ENCODE measurements around the gene ACTL9. TPM values are rescaled to one million over a fixed set of nuclear protein-coding genes. Genes with fewer than 3 reads are reported as not detected.
"Not testable (repeated sequence)": the region's sequence is repeated elsewhere in the genome, so short reads cannot be mapped to it uniquely, and the experiment has no call there.

The ACTL9 gene
- polyA plus RNA-seq, 2 donors, result not detected

DNA sequence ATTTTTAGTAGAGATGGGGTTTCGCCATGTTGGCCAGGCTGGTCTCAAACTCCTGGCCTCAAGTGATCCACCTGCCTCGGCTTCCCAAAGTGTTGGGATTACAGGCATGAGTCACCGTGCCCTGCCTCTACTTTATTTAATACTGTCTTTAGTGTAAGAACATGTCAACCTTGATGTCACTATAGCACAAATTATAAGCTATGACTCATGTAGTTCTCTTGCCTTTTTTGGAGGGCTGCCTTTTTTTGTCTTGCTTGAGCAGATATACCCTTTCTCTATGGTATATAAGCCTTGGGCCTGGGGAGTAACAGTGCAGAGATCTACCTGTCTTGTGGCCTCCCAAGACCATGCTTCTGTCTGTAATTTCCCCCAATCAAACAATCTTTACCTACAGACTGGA, 6.7 kb upstream of the ACTL9 start:
- not testable (repeated sequence) for H3K36me3 ChIP-seq (ENCODE audit: control insufficient read depth in 2 of 2, insufficient read depth in 2 of 2, low read length in 1 of 2); H3K27me3 ChIP-seq (ENCODE audit: control insufficient read depth in 1 of 2, insufficient read depth in 2 of 2, low read length in 2 of 2); H3K4me3 ChIP-seq (ENCODE audit: low read depth in 1 of 2, low read length in 2 of 2); H3K4me1 ChIP-seq (ENCODE audit: control insufficient read depth in 2 of 2, insufficient read depth in 2 of 2, low read length in 1 of 2); H3K9me3 ChIP-seq (ENCODE audit: control insufficient read depth in 2 of 2, insufficient read depth in 1 of 2, low read depth in 1 of 2, low read length in 1 of 2); H3K27ac ChIP-seq (ENCODE audit: low read depth in 2 of 2, low read length in 1 of 2)
- 46 to 52% methylated on average over 2 to 3 of the region's 3 CpGs for WGBS, 2 donors

DNA sequence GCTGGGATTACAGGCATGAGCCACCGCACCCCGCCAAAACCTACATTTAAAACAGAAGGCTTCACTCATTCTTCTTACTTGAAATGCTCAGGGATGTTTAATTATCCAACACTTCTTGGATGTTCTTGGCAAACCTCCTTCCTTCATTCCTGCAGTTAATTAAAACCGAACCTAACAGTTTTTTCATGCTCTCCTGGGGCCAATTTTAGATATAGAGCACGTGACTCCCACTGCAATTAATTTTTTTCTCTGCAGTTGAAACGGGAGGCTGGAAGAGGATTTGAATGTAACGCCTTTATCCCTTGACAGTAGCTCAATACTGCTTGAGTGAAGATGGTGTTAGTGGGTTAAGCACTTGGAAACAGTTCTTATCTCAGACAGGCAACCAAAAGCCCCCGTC, 4.6 kb upstream of the ACTL9 start:
- Histone ChIP-seq H3K27me3 (ENCODE audit: control insufficient read depth in 1 of 2, insufficient read depth in 2 of 2, low read length in 2 of 2) (no peaks in the 10 kb centered on the region), H3K9me3 (ENCODE audit: control insufficient read depth in 2 of 2, insufficient read depth in 1 of 2, low read depth in 1 of 2, low read length in 1 of 2) (no peaks in the 10 kb centered on the region), H3K4me1 (ENCODE audit: control insufficient read depth in 2 of 2, insufficient read depth in 2 of 2, low read length in 1 of 2) (no peaks in the 10 kb centered on the region), H3K27ac (ENCODE audit: low read depth in 2 of 2, low read length in 1 of 2) (no peak overlapping the region), H3K4me3 (ENCODE audit: low read depth in 1 of 2, low read length in 2 of 2) (no peak overlapping the region), H3K36me3 (ENCODE audit: control insufficient read depth in 2 of 2, insufficient read depth in 2 of 2, low read length in 1 of 2) (no peaks in the 10 kb centered on the region)
- 49% methylated on average over 7 of the region's 7 CpGs for whole genome bisulfite sequencing, 2 donors

DNA sequence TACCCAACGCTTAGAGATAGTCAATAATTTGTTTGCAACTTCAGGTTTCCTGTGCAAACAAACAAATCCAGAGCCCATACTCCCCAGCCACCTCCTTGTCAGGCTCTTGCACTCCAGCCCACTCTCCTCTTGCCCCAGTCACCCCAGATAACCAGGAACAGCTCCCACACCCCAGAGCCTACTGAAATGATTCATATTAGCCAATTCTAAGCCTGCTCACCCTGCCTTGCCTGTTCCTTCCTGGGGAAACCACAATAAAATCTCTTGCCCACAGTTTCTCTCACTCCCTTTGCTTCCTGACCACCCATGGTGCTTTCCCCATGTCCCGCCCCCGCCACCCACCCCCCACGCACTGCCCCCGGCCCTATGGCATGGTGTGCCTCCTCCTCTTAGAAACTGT, 3.8 kb upstream of the ACTL9 start:
- Histone ChIP-seq H3K9me3 (ENCODE audit: control insufficient read depth in 2 of 2, insufficient read depth in 1 of 2, low read depth in 1 of 2, low read length in 1 of 2) (no peaks in the 10 kb centered on the region), H3K27me3 (ENCODE audit: control insufficient read depth in 1 of 2, insufficient read depth in 2 of 2, low read length in 2 of 2) (no peaks in the 10 kb centered on the region), H3K27ac (ENCODE audit: low read depth in 2 of 2, low read length in 1 of 2) (no peak overlapping the region), H3K4me3 (ENCODE audit: low read depth in 1 of 2, low read length in 2 of 2) (no peak overlapping the region), H3K36me3 (ENCODE audit: control insufficient read depth in 2 of 2, insufficient read depth in 2 of 2, low read length in 1 of 2) (no peaks in the 10 kb centered on the region), H3K4me1 (ENCODE audit: control insufficient read depth in 2 of 2, insufficient read depth in 2 of 2, low read length in 1 of 2) (no peaks in the 10 kb centered on the region)
- WGBS, 2 donors, result 36 to 42% methylated on average over 5 of the region's 5 CpGs

DNA sequence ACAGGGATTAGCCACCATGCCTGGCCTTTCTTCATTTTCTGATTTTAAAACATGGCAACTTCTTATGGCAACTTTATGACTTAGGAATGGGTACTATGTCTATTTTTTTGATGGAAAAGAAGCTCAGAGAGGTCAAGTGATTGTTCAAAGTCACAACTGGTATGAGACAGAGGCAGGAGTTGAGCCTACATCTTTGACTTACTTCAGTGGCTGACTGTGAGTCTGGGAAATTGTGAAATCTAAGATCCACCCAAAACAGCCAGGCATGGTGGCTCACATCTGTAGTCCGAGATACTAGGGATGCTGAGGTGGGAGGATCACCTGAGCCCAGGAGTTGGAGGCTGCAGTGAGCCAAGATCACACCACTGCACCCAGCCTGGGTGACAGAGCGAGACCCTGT, 2.4 kb upstream of the ACTL9 start:
- no peak overlapping the region for H3K4me3 ChIP-seq (ENCODE audit: low read depth in 1 of 2, low read length in 2 of 2)
- H3K9me3 ChIP-seq (ENCODE audit: control insufficient read depth in 2 of 2, insufficient read depth in 1 of 2, low read depth in 1 of 2, low read length in 1 of 2), result no peaks in the 10 kb centered on the region
- H3K4me1 ChIP-seq (ENCODE audit: control insufficient read depth in 2 of 2, insufficient read depth in 2 of 2, low read length in 1 of 2), result no peaks in the 10 kb centered on the region
- 78 to 83% methylated on average over 2 of the region's 2 CpGs for WGBS, 2 donors
- no peak overlapping the region for H3K27ac ChIP-seq (ENCODE audit: low read depth in 2 of 2, low read length in 1 of 2)
- no peaks in the 10 kb centered on the region for H3K36me3 ChIP-seq (ENCODE audit: control insufficient read depth in 2 of 2, insufficient read depth in 2 of 2, low read length in 1 of 2)
- H3K27me3 ChIP-seq (ENCODE audit: control insufficient read depth in 1 of 2, insufficient read depth in 2 of 2, low read length in 2 of 2), result no peaks in the 10 kb centered on the region

DNA sequence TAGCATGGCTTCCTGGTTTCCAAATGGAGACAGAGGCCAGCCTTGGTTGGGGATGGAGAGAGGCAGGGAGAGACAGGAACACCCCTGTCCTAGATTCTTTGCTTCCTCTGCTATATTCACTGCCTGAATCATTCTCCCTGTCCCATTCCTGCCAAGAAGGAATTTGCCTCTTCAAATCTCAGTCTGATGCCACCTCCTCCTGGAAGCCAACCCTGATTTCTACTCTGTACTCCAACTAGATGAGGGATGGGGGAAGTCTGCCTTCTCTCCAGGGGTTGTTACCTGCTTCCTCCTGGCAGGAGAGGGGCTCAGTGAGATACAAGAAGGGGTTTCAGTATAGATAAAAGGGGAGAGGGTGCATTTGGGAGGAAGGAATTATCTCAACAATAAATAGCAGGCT, 1.3 kb upstream of the ACTL9 start:
- no peaks in the 10 kb centered on the region for H3K4me1 ChIP-seq (ENCODE audit: control insufficient read depth in 2 of 2, insufficient read depth in 2 of 2, low read length in 1 of 2)
- no peaks in the 10 kb centered on the region for H3K9me3 ChIP-seq (ENCODE audit: control insufficient read depth in 2 of 2, insufficient read depth in 1 of 2, low read depth in 1 of 2, low read length in 1 of 2)
- H3K4me3 ChIP-seq (ENCODE audit: low read depth in 1 of 2, low read length in 2 of 2), result no peak overlapping the region
- H3K36me3 ChIP-seq (ENCODE audit: control insufficient read depth in 2 of 2, insufficient read depth in 2 of 2, low read length in 1 of 2), result no peaks in the 10 kb centered on the region
- no peak overlapping the region for H3K27ac ChIP-seq (ENCODE audit: low read depth in 2 of 2, low read length in 1 of 2)
- H3K27me3 ChIP-seq (ENCODE audit: control insufficient read depth in 1 of 2, insufficient read depth in 2 of 2, low read length in 2 of 2), result no peaks in the 10 kb centered on the region

DNA sequence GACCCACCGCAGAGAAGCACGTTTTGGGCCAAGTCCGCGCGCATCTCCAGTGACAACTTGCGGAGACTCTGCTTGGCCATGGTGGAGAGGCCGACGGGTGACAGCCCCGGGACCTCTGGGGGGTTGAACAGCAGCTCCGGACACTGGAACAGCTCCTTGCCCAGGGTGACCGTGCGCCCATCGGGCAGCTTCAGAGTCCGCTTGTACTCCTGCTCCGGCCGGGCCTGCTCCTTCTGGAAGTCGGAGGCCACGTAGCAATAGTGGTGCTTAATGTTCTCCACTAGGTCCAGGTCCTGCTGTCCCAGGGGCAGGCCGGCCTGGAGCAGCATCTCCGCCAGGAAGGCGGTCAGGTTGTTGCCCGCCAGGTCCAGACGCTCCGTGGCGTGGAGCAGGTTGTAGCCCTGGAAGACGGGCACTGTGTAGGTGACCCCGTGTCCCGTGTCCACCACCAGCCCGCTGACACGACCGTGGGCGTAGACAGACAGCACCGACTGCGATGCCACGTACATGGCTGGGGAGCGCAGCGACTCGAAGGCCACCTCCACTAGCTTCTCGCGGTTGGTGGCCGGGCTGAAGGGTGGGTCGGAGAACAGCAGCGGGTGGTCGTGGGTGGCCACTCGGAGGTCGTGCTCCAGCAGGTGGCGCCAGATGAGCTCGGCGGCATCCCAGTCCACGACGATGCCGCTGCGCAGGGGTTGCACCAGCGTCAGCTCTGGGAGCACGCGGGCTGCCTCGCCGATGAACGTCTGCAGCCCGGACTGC, 743 bp downstream of the ACTL9 start:
- 65 to 69% methylated on average over 60 of the region's 60 CpGs for whole genome bisulfite sequencing, 2 donors
- no peaks in the 10 kb centered on the region for H3K9me3 ChIP-seq (ENCODE audit: control insufficient read depth in 2 of 2, insufficient read depth in 1 of 2, low read depth in 1 of 2, low read length in 1 of 2)

DNA sequence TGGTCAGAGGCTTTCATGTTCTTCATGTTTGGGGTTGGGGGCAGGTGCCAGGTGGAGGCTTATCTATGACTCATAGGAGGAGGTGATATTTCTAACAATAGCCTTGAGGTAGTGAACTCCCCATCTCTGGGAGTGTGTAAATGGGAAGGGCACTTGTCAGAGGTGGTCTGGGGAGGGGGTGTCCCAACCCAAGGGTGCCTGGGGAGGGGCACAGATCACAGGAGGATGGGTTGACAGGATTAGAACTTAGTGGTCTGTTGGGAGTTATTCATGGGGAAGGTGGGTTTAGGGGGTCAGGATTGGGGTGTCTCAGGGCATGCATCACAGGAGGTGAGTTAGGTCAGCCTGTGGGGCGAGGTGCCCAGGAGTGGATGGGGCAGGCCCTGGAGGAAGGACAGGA, 1.6 kb downstream of the ACTL9 start:
- H3K4me3 ChIP-seq (ENCODE audit: low read depth in 1 of 2, low read length in 2 of 2), result no peak overlapping the region
- WGBS, 2 donors, result 43 to 58% methylated on average over 1 of the region's 1 CpG
- H3K27me3 ChIP-seq (ENCODE audit: control insufficient read depth in 1 of 2, insufficient read depth in 2 of 2, low read length in 2 of 2), result no peaks in the 10 kb centered on the region
- H3K9me3 ChIP-seq (ENCODE audit: control insufficient read depth in 2 of 2, insufficient read depth in 1 of 2, low read depth in 1 of 2, low read length in 1 of 2), result no peaks in the 10 kb centered on the region
- no peaks in the 10 kb centered on the region for H3K4me1 ChIP-seq (ENCODE audit: control insufficient read depth in 2 of 2, insufficient read depth in 2 of 2, low read length in 1 of 2)
- no peak overlapping the region for H3K27ac ChIP-seq (ENCODE audit: low read depth in 2 of 2, low read length in 1 of 2)
- no peaks in the 10 kb centered on the region for H3K36me3 ChIP-seq (ENCODE audit: control insufficient read depth in 2 of 2, insufficient read depth in 2 of 2, low read length in 1 of 2)

More for the DNA sequence above, 743 bp downstream of the ACTL9 start:
- Histone ChIP-seq H3K4me1 (ENCODE audit: control insufficient read depth in 2 of 2, insufficient read depth in 2 of 2, low read length in 1 of 2) (no peaks in the 10 kb centered on the region), H3K4me3 (ENCODE audit: low read depth in 1 of 2, low read length in 2 of 2) (no peak overlapping the region), H3K27me3 (ENCODE audit: control insufficient read depth in 1 of 2, insufficient read depth in 2 of 2, low read length in 2 of 2) (no peaks in the 10 kb centered on the region), H3K36me3 (ENCODE audit: control insufficient read depth in 2 of 2, insufficient read depth in 2 of 2, low read length in 1 of 2) (no peaks in the 10 kb centered on the region), H3K27ac (ENCODE audit: low read depth in 2 of 2, low read length in 1 of 2) (no peak overlapping the region)

DNA sequence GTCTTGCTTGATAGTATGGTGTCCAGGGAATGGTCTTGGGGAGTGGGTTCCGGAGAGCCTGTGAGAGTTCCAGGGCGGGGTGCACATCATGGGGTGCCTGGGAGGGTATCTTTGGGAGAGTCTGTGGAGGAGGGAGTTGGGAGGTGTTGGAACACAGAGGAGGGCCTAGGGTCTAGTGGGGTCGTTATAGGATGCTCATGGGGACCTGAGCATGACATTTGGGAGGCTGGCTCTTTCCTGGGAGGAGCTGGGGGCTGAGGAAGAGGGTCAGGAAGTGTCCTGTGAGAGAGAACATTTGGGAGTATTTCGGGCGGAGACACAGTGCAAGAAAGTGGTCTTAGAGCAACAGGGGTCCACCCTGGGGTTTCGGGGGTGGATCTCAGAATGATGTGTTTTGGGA, 2.7 kb downstream of the ACTL9 start:
- H3K4me3 ChIP-seq (ENCODE audit: low read depth in 1 of 2, low read length in 2 of 2), result no peak overlapping the region
- 63 to 75% methylated on average over 6 of the region's 6 CpGs for WGBS, 2 donors
- no peak overlapping the region for H3K27ac ChIP-seq (ENCODE audit: low read depth in 2 of 2, low read length in 1 of 2)
- no peaks in the 10 kb centered on the region for H3K36me3 ChIP-seq (ENCODE audit: control insufficient read depth in 2 of 2, insufficient read depth in 2 of 2, low read length in 1 of 2)
- H3K9me3 ChIP-seq (ENCODE audit: control insufficient read depth in 2 of 2, insufficient read depth in 1 of 2, low read depth in 1 of 2, low read length in 1 of 2), result no peaks in the 10 kb centered on the region
- H3K27me3 ChIP-seq (ENCODE audit: control insufficient read depth in 1 of 2, insufficient read depth in 2 of 2, low read length in 2 of 2), result no peaks in the 10 kb centered on the region
- no peaks in the 10 kb centered on the region for H3K4me1 ChIP-seq (ENCODE audit: control insufficient read depth in 2 of 2, insufficient read depth in 2 of 2, low read length in 1 of 2)

DNA sequence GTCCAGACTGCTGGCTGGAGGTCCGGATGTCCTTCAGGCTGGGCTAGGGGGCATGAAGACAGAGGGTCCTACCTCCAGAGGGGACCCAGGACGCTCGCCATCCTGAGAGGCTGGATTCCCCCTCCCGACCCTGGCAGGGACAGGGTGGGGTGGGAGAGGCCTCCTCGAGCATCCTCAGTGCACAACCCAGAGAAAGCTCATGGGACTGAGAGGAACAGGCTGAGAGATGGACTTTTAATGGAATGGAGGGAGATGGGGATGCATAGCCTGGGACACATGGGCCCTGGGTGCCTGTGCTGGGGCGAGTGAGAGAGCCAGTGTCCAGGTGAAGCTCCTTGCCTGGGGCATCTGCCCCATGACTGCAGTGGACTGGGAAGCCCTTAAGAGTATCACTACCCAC, 3.1 kb downstream of the ACTL9 start:
- Histone ChIP-seq H3K36me3 (ENCODE audit: control insufficient read depth in 2 of 2, insufficient read depth in 2 of 2, low read length in 1 of 2) (no peaks in the 10 kb centered on the region), H3K9me3 (ENCODE audit: control insufficient read depth in 2 of 2, insufficient read depth in 1 of 2, low read depth in 1 of 2, low read length in 1 of 2) (no peaks in the 10 kb centered on the region), H3K4me1 (ENCODE audit: control insufficient read depth in 2 of 2, insufficient read depth in 2 of 2, low read length in 1 of 2) (no peaks in the 10 kb centered on the region), H3K27ac (ENCODE audit: low read depth in 2 of 2, low read length in 1 of 2) (no peak overlapping the region), H3K27me3 (ENCODE audit: control insufficient read depth in 1 of 2, insufficient read depth in 2 of 2, low read length in 2 of 2) (no peaks in the 10 kb centered on the region), H3K4me3 (ENCODE audit: low read depth in 1 of 2, low read length in 2 of 2) (no peak overlapping the region)
- WGBS, 2 donors, result 60 to 63% methylated on average over 6 of the region's 6 CpGs

DNA sequence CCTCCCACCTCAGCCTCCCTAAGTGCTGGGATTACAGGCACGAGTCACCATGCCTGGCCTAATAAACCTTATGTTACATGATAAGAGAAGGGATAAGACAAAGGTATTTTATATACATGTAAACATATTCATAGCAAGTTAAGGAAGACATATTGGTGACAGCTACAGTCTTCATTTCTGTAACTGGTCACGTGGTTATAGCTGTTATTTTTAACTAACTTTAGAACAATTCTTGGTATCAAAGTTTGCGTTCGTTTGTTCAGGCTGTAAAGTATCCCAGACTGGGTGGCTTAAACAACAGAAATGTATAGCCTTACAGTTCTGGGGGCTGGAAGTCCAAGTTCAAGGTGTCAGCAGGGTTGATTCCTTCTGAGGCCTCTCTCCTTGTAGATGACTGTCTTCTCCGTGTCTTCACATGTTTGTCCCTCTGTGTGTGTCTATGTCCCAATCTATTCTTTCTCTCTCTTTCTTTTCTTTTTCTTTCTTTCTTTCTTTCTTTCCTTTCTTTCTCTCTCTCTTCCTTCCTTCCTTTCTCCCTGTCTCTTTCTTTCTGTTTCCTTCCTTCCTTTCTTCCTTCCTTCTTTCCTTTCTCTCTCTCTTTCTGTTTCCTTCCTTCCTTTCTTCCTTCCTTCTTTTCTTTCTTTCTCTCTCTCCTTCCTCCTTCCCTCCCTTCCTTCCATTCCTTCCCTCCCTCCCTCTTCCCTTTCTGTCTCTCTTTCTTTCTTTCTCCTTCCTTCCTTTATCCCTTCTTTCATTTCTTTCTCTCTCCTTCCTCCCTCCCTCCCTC, 7.6 kb downstream of the ACTL9 start:
- H3K4me3 ChIP-seq (ENCODE audit: low read depth in 1 of 2, low read length in 2 of 2), result no peak overlapping the region
- no peaks in the 10 kb centered on the region for H3K36me3 ChIP-seq (ENCODE audit: control insufficient read depth in 2 of 2, insufficient read depth in 2 of 2, low read length in 1 of 2)
- peaks cover 0 to 2% of the 10 kb centered on the region in 2 donors for H3K9me3 ChIP-seq (ENCODE audit: control insufficient read depth in 2 of 2, insufficient read depth in 1 of 2, low read depth in 1 of 2, low read length in 1 of 2)
- H3K27me3 ChIP-seq (ENCODE audit: control insufficient read depth in 1 of 2, insufficient read depth in 2 of 2, low read length in 2 of 2), result no peaks in the 10 kb centered on the region
- WGBS, 2 donors, result 47 to 51% methylated on average over 5 of the region's 5 CpGs
- no peaks in the 10 kb centered on the region for H3K4me1 ChIP-seq (ENCODE audit: control insufficient read depth in 2 of 2, insufficient read depth in 2 of 2, low read length in 1 of 2)
- H3K27ac ChIP-seq (ENCODE audit: low read depth in 2 of 2, low read length in 1 of 2), result no peak overlapping the region

All from esophagus (tissue), 2 donors.